ENCODE data around the gene MT1F. TPM values are rescaled to one million over a fixed set of nuclear protein-coding genes. Genes with fewer than 3 reads are reported as not detected.

Gene MT1F
- total and polyA plus RNA-seq, 10 of the 15 experiments (the other 5 are each of a cell fraction or from before 2014, with no cell fraction given), result 0.28 to 2.5 (median 1.1) TPM; not detected in 1

GRCh38 chr16:56625943-56626654 lies 31.7 kb upstream of the MT1F start:
- Histone ChIP-seq H3K4me2 (ENCODE audit: control insufficient read depth, insufficient read depth) (peak overlapping the region; percentile 40), H3K4me3 (peak overlapping the region; percentile 44; the same call in 1 of the 2 replicates), H3K36me3 (ENCODE audit: control insufficient read depth in 2 of 2, insufficient read depth in 2 of 2, low read length in 1 of 2) (no peaks in the 10 kb centered on the region), H3K27ac (ENCODE audit: control insufficient read depth, insufficient read depth) (no peak overlapping the region), H3K27me3 (replicated peaks in 1 of 2; ENCODE audit: control insufficient read depth in 2 of 2, insufficient read depth in 2 of 2, low read length in 1 of 2) (peaks cover 0 to 2% of the 10 kb centered on the region in 2 experiments; a peak in 3 of 4 replicates), H2AFZ (ENCODE audit: control insufficient read depth, low read depth, low read length) (peak overlapping the region; percentile 85), H3K79me2 (ENCODE audit: control insufficient read depth, insufficient read depth, low read length) (no peaks in the 10 kb centered on the region), H3K4me1 (ENCODE audit: control insufficient read depth, insufficient read depth, low read length) (peaks cover 17% of the 10 kb centered on the region), H4K20me1 (ENCODE audit: control insufficient read depth, insufficient read depth) (no peaks in the 10 kb centered on the region), H3K9ac (ENCODE audit: control insufficient read depth, insufficient read depth, low read length) (peak overlapping the region; percentile 56; the same call in 1 of the 2 replicates), H3K9me3 (replicated peaks; ENCODE audit: control insufficient read depth, insufficient read depth, low read length) (no peaks in the 10 kb centered on the region)
- peak; percentile 18 for ATAC-seq
- in situ Hi-C loops (cut with MboI) (no loop called here), intact Hi-C loops (cut with micrococcal nuclease; ENCODE audit: unreplicated experiment) (no loop called here)
- ChIA-PET RAD21 (ENCODE audit: unreplicated experiment) (interaction anchor here (0.6 to 1.3 kb wide), 3 partner anchors 15 to 64 kb away, joined by 3 to 5 read pairs (median 4); partner anchors contain the start of gene MT2A), CTCF (interaction anchor here (0.7 to 1.0 kb wide), 2 partner anchors 18 to 25 kb away, joined by 3 read pairs; partner anchors contain the start of gene MT2A), SMC1A (ENCODE audit: uncharacterized antibody, unreplicated experiment) (no interaction called here), POLR2A (interaction anchor here (0.6 to 1.5 kb wide), 4 partner anchors 16 to 74 kb away, joined by 3 to 4 read pairs (median 3); partner anchors contain the start of gene MT2A)
- TSS peak; percentile 98 for BruUV-seq (replicated peaks)
- FAIRE-seq, result no peak
- DNase-seq (ENCODE audit: low read depth, low spot score), result no peak
- TF ChIP-seq JUNB (IDR thresholded peaks at IDR 0.05) (no peak), SMARCA5 (IDR thresholded peaks at IDR 0.05) (no peak), CTCF (IDR thresholded peaks at IDR 0.05 in 2 of 3, conservative IDR thresholded peaks at IDR 0.05 in 1 of 3; ENCODE audit: control insufficient read depth in 2 of 3, extremely low read depth in 1 of 3, insufficient read depth in 1 of 3, low read depth in 3 of 3, low read length in 3 of 3) (no peak), RUNX3 (IDR thresholded peaks at IDR 0.05; ENCODE audit: low read length) (no peak), BHLHE40 (IDR thresholded peaks at IDR 0.05; ENCODE audit: borderline replicate concordance in 1 of 2, low read depth in 2 of 2, low read length in 1 of 2) (peak in 1 of 2 experiments; percentile 63; a peak in 2 of 4 replicates), YY1 (IDR thresholded peaks at IDR 0.05; ENCODE audit: low read depth, low read length) (no peak), PKNOX1 (IDR thresholded peaks at IDR 0.05) (no peak), REST (IDR thresholded peaks at IDR 0.05; ENCODE audit: low read depth, low read length) (no peak)
- 33% methylated on average over 16 of the region's 16 CpGs for WGBS (ENCODE audit: insufficient coverage, insufficient replicate concordance, low lambda C conversion rate, missing lambda C conversion rate)

Data from GM12878 (cell line).